Activated CD8-positive, alpha-beta T cell treated with anti-CD3 and anti-CD28 coated beads for 36 hours (primary cell): ENCODE data around the gene B3GNT4. TPM values are rescaled to one million over a fixed set of nuclear protein-coding genes. Genes with fewer than 3 reads are reported as not detected.

Experiments
- ATAC-seq: fragments of 200-7000 bp; cut with Tn5 transposase; one replicate; pipeline ENCODE4 v1.10.0; 2021; ENCODE audit warnings: mild to moderate bottlenecking, moderate library complexity
- CTCF ChIA-PET: fragments of 350-600 bp; sonication (Branson Sonifier 250); formaldehyde crosslinking; loops from one replicate; lab custom pipeline; 2021; ENCODE audit warnings: antibody characterized with exemption; lab: Charles Lee
- POLR2A ChIA-PET: fragments of 350-600 bp; sonication (Branson Sonifier 250); formaldehyde crosslinking; loops from one replicate; lab custom pipeline; 2021; ENCODE audit warnings: antibody characterized with exemption; lab: Charles Lee
- DNase-seq: peaks from one replicate; pipeline ENCODE4 v3.0.0-alpha.2; 2020
- H3K27ac Mint-ChIP-seq: one replicate; pipeline ENCODE4 v1.8.0; 2021; ENCODE audit warnings: mild to moderate bottlenecking, mixed read lengths
- H3K27me3 Mint-ChIP-seq: one replicate; pipeline ENCODE4 v1.8.0; 2021; ENCODE audit warnings: mixed read lengths
- H3K36me3 Mint-ChIP-seq: one replicate; pipeline ENCODE4 v1.8.0; 2021; ENCODE audit warnings: low read depth, mixed read lengths
- H3K4me1 Mint-ChIP-seq: one replicate; pipeline ENCODE4 v1.8.0; 2021; ENCODE audit warnings: low read depth, mixed read lengths
- H3K4me3 Mint-ChIP-seq: one replicate; pipeline ENCODE4 v1.8.0; 2021; ENCODE audit warnings: mild to moderate bottlenecking, moderate library complexity, mixed read lengths
- H3K9me3 Mint-ChIP-seq: one replicate; pipeline ENCODE4 v1.8.0; 2021; ENCODE audit warnings: mixed read lengths
- intact Hi-C: fragments of 100-400 bp; cut with micrococcal nuclease; formaldehyde crosslinking; loops from one replicate; pipeline ENCODE4 v1.10.0; 2022
- total RNA-seq, 2 experiments: library from RNA; stranded (reverse); gene quantifications; one replicate each; pipeline ENCODE4 v1.2.3, GENCODE V29; 2021
- TF ChIP-seq, protein P1 (sequence below): fragments of 200-600 bp; IDR thresholded peaks from one replicate; pipeline ENCODE4 v1.8.0; 2022; ENCODE audit warnings: antibody characterized with exemption, mild to moderate bottlenecking

B3GNT4 gene
- total RNA-seq, 2 experiments from 2014 or later = 3.6 to 5.1 TPM

DNA sequence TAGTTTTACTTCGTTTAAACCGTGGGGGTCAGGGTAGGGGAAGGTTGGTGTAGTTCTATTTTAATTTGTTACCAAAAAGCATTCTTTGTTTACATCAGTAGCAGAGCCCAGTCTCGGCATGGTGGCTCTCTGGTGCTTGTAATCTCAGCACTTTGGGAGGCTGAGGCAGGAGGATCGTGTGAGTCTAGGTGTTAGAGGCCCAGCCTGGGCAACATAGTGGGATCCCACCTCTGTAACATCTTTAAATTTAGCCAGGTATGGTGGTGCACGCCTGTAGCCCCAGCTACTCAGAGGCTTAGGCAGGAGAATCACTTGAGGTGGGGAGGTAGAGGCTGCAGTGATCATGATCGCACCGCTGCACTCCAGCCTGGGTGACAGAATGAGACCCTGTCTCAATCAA lies 18.4 kb upstream of the B3GNT4 start:
- Mint-ChIP-seq H3K4me1 (peaks cover 10% of the 10 kb centered on the region), H3K27me3 (peaks cover 9% of the 10 kb centered on the region), H3K9me3 (no peaks in the 10 kb centered on the region), H3K4me3 (no peak overlapping the region), H3K27ac (no peak overlapping the region), H3K36me3 (no peaks in the 10 kb centered on the region)
- TF ChIP-seq, protein P1, sequence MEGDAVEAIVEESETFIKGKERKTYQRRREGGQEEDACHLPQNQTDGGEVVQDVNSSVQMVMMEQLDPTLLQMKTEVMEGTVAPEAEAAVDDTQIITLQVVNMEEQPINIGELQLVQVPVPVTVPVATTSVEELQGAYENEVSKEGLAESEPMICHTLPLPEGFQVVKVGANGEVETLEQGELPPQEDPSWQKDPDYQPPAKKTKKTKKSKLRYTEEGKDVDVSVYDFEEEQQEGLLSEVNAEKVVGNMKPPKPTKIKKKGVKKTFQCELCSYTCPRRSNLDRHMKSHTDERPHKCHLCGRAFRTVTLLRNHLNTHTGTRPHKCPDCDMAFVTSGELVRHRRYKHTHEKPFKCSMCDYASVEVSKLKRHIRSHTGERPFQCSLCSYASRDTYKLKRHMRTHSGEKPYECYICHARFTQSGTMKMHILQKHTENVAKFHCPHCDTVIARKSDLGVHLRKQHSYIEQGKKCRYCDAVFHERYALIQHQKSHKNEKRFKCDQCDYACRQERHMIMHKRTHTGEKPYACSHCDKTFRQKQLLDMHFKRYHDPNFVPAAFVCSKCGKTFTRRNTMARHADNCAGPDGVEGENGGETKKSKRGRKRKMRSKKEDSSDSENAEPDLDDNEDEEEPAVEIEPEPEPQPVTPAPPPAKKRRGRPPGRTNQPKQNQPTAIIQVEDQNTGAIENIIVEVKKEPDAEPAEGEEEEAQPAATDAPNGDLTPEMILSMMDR = no peak
- ChIA-PET CTCF (no interaction called here), POLR2A (no interaction called here)
- ATAC-seq (no peak), DNase-seq (no peak)
- intact Hi-C loops = loop anchor here (10.0 kb wide), 1 partner anchor 50 kb away; no protein-coding TSS in a partner anchor

DNA sequence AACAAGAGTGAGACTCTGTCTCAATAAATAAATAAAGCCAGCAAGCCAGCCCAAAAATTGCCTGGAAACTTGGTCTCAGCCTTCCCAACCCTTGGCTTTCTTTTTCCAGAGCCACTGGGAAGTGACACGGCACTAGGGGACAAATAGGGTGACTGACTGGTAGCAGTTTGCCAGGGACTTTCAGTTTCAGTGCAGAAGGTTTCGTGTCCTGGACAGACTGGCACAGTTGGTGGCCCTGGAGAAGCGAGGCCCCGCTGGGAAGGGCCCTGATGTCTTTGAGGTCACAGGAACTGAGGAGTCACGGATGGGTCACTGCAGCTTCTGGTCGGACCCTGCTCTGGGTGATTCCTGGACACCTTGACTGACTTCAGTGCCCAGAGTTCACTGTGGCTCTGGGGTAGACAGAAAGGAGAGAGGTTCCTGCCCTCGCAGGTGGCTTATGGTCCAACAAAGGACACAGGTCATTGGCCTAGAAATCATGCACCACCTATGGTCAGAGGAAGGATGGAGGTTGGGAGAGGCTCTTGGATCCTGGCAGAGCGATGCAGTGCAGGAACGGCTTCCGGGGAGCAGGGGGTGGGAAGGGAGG lies 17.9 kb upstream of the B3GNT4 start:
- no peak for ATAC-seq
- intact Hi-C loops = loop anchor here (10.0 kb wide), 1 partner anchor 51 kb away; no protein-coding TSS in a partner anchor
- Mint-ChIP-seq H3K27ac (no peak overlapping the region), H3K4me1 (peaks cover 10% of the 10 kb centered on the region), H3K9me3 (no peaks in the 10 kb centered on the region), H3K27me3 (peaks cover 9% of the 10 kb centered on the region), H3K4me3 (no peak overlapping the region), H3K36me3 (no peaks in the 10 kb centered on the region)
- TF ChIP-seq, protein P1 = no peak
- ChIA-PET CTCF (interaction anchor here (1.5 kb wide), 1 partner anchor 62 kb away, joined by 4 read pairs; no protein-coding TSS in a partner anchor), POLR2A (no interaction called here)
- DNase-seq = no peak

DNA sequence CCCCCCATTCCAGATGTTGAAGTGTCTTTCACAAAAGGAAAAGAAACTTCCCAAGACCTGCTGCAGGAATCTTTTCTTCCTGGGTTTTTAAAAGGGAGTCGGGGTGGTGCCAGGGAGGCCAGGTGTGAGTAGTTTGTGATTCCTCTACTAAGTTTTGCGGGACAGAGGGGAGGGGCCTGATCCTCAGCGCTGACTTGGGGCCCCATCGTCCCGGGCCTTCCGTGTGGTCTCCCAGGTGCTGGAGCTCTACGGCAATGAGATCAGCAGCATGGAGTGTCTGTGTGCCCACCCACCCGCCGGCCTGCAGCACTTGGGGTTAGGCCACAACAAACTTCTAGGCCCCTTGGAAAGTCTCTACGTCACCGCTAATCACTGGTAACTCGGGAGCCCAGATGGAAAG lies 16.0 kb upstream of the B3GNT4 start:
- intact Hi-C loops = loop anchor here (10.0 kb wide), 1 partner anchor 53 kb away; no protein-coding TSS in a partner anchor
- peaks cover 10% of the 10 kb centered on the region for H3K4me1 Mint-ChIP-seq
- CTCF ChIA-PET = no interaction called here
- no peak overlapping the region for H3K27ac Mint-ChIP-seq
- H3K4me3 Mint-ChIP-seq = no peak overlapping the region
- DNase-seq = no peak
- ATAC-seq = no peak
- no peaks in the 10 kb centered on the region for H3K9me3 Mint-ChIP-seq
- peaks cover 9% of the 10 kb centered on the region for H3K27me3 Mint-ChIP-seq
- POLR2A ChIA-PET = no interaction called here
- TF ChIP-seq, protein P1 = no peak
- H3K36me3 Mint-ChIP-seq = no peaks in the 10 kb centered on the region

DNA sequence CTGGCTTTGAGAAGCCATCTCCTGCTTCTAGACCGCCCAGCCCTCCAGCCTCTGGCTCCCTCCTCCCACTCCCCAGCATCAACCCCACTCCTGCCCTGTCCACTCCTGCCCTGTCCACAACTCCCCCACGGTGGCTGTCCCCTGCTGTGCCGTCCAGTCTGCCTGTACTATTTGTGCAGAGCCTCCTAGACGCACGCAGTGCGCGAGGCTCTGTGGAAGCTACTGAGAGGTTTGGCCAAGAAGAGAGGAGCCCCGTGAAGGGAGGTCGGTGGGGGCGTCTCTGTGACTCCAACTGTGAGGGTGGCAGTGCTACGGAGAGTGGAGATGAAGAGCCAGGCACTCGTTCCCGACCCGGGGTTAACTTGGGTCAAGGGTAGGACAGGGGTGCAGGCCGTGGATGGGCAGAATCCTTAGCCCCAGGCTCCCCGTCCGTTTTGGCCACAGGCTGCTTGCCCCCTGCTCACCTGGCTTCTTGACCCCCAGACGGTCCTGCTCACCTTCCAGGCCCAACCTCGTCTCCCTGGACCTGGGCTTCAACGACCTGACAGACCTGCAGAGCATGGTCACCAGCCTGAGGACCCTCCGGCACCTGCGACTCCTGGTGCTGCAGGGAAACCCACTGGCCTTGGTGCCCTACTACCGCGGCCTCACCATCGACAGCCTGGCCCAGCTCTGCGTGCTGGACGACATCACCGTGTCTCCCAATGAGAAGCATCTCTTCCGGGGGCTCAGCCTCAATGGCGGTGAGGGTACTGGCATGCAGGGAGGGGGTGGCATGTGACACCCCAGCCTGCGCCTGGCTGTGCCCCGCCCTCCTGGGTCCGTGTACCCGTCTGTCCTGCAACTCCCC lies 13.7 kb upstream of the B3GNT4 start:
- no peak overlapping the region for H3K4me3 Mint-ChIP-seq
- H3K27me3 Mint-ChIP-seq = peaks cover 4% of the 10 kb centered on the region
- H3K27ac Mint-ChIP-seq = no peak overlapping the region
- no peaks in the 10 kb centered on the region for H3K4me1 Mint-ChIP-seq
- POLR2A ChIA-PET = no interaction called here
- H3K9me3 Mint-ChIP-seq = no peaks in the 10 kb centered on the region
- no peaks in the 10 kb centered on the region for H3K36me3 Mint-ChIP-seq
- CTCF ChIA-PET = interaction anchor here (0.7 to 4.9 kb wide), 13 partner anchors 13 to 199 kb away, joined by 3 to 27 read pairs (median 5); partner anchors contain the start of gene DIABLO
- ATAC-seq (no peak), DNase-seq (no peak)
- intact Hi-C loops = loop anchor here (5.0 to 10.0 kb wide), 3 partner anchors 33 to 135 kb away; no protein-coding TSS in a partner anchor
- TF ChIP-seq, protein P1 = no peak
